ENCODE data around the gene RBMS1. TPM values are rescaled to one million over a fixed set of nuclear protein-coding genes. Genes with fewer than 3 reads are reported as not detected.

The RBMS1 gene
- total and polyA plus RNA-seq, 2 of the 13 experiments (the other 11 are each of a cell fraction or from before 2014, with no cell fraction given): 55.5 to 110 TPM

- 0 out of 2 replicates have a peak, but pooled peaks have one; percentile 55 for TF ChIP-seq ZNF770 (CRISPR knock-in tag; IDR thresholded peaks at IDR 0.05)
- peak; percentile 97 for TF ChIP-seq SOX5 (CRISPR knock-in tag; IDR thresholded peaks at IDR 0.05; ENCODE audit: borderline replicate concordance)
- peak; percentile 43; the same call in 1 of the 2 replicates for TF ChIP-seq ATF3 (CRISPR knock-in tag; IDR thresholded peaks at IDR 0.05)
- TF ChIP-seq SRY (CRISPR knock-in tag; IDR thresholded peaks at IDR 0.05): no peak
- no peak for TF ChIP-seq TGIF2 (CRISPR knock-in tag; IDR thresholded peaks at IDR 0.05)
- TF ChIP-seq RBFOX2 (IDR thresholded peaks at IDR 0.05; ENCODE audit: low read depth, low read length): peak; percentile 95
- no peak for TF ChIP-seq ZNF251 (CRISPR knock-in tag; IDR thresholded peaks at IDR 0.05)
- TF ChIP-seq REST (IDR thresholded peaks at IDR 0.05; ENCODE audit: borderline replicate concordance in 1 of 2, low read depth in 1 of 2, low read length in 2 of 2): peak in 1 of 2 experiments; percentile 17; a peak in 1 of 4 replicates
- TF ChIP-seq ZFP90 (CRISPR knock-in tag; IDR thresholded peaks at IDR 0.05; ENCODE audit: borderline replicate concordance): peak; percentile 41; the same call in 1 of the 2 replicates
- peak; percentile 19 for TF ChIP-seq ZNF556 (CRISPR knock-in tag; IDR thresholded peaks at IDR 0.05; ENCODE audit: borderline replicate concordance)
- TF ChIP-seq SNRNP70 (IDR thresholded peaks at IDR 0.05; ENCODE audit: low read depth, low read length): no peak
- no peak for TF ChIP-seq HCFC1 (IDR thresholded peaks at IDR 0.05; ENCODE audit: low read depth, low read length)
- 0 out of 2 replicates have a peak, but pooled peaks have one; percentile 59 for TF ChIP-seq ARNT2 (CRISPR knock-in tag; IDR thresholded peaks at IDR 0.05; ENCODE audit: low read depth)
- peak; percentile 70; the same call in 1 of the 2 replicates for TF ChIP-seq BCL3 (CRISPR knock-in tag; IDR thresholded peaks at IDR 0.05)
- no peak; the same call in 1 of the 2 replicates for TF ChIP-seq ZNF256 (CRISPR knock-in tag; conservative IDR thresholded peaks at IDR 0.05)
- TF ChIP-seq RCOR2 (CRISPR knock-in tag; IDR thresholded peaks at IDR 0.05): no peak; the same call in 1 of the 2 replicates
- no peak for TF ChIP-seq RAD51 (IDR thresholded peaks at IDR 0.05; ENCODE audit: borderline replicate concordance)
- TF ChIP-seq ZNF737 (CRISPR knock-in tag; IDR thresholded peaks at IDR 0.05; ENCODE audit: borderline replicate concordance): no peak
- peak in 1 of 2 experiments; percentile 94; a peak in 2 of 4 replicates for TF ChIP-seq KLF16 (CRISPR knock-in tag; IDR thresholded peaks at IDR 0.05)
- TF ChIP-seq ZNF331 (CRISPR knock-in tag; IDR thresholded peaks at IDR 0.05): peak; percentile 74; the same call in 1 of the 2 replicates
- peak; percentile 98 for TF ChIP-seq RXRB (CRISPR knock-in tag; IDR thresholded peaks at IDR 0.05; ENCODE audit: borderline replicate concordance)
- no peak for TF ChIP-seq TEAD2 (CRISPR knock-in tag; IDR thresholded peaks at IDR 0.05)
Measured at GRCh38 chr2:160492401-160493226, 993 bp downstream of the RBMS1 start (continued).

All from HepG2 (cell line).